Fibroblast of lung (primary cell): ENCODE measurements around the gene NAT8L.

Source experiments
- EZH2 ChIP-seq: IDR thresholded peaks from 2 replicates; pipeline ENCODE4 v1.5.1; 2012; ENCODE audit warnings: low read length, control low read depth, mild to moderate bottlenecking; ENCODE audit errors: missing control alignments
- TF ChIP-seq, protein P1 (sequence below), 2 donors: IDR thresholded peaks in 1 of 2; conservative IDR thresholded peaks in 1 of 2; 1 replicate in 1 of 2; 2 replicates in 1 of 2; pipeline ENCODE4 v1.5.1; 2011 to 2012; ENCODE audit warnings: low read length in 2 of 2, control low read depth in 1 of 2, inconsistent platforms in 1 of 2, low read depth in 1 of 2, mild to moderate bottlenecking in 1 of 2

DNA sequence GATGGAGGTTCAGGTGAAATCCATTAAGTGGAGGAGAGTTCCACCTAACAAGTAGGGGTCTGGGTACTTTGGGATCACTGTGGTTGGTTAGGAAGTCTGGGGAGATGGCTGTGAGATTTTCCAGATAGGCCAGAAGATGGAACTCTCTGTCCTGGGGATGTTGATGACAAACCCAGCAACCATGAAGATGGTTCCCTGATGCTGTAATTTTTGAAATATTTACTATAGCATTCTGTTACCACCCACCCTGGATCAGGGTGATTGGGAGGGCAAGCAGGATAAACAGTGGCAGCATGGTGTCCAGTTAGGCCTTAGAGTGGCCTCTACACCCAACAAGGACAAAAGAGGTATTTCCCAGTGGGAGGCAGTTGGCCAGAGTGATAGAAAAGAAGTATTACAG, 34.4 kb upstream of the NAT8L start:
- TF ChIP-seq, protein P1, sequence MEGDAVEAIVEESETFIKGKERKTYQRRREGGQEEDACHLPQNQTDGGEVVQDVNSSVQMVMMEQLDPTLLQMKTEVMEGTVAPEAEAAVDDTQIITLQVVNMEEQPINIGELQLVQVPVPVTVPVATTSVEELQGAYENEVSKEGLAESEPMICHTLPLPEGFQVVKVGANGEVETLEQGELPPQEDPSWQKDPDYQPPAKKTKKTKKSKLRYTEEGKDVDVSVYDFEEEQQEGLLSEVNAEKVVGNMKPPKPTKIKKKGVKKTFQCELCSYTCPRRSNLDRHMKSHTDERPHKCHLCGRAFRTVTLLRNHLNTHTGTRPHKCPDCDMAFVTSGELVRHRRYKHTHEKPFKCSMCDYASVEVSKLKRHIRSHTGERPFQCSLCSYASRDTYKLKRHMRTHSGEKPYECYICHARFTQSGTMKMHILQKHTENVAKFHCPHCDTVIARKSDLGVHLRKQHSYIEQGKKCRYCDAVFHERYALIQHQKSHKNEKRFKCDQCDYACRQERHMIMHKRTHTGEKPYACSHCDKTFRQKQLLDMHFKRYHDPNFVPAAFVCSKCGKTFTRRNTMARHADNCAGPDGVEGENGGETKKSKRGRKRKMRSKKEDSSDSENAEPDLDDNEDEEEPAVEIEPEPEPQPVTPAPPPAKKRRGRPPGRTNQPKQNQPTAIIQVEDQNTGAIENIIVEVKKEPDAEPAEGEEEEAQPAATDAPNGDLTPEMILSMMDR (conservative IDR thresholded peaks at IDR 0.05 in 1 of 2, IDR thresholded peaks at IDR 0.05 in 1 of 2; ENCODE audit: low read depth in 1 of 2, low read length in 2 of 2): no peak
- TF ChIP-seq EZH2: no peak
